PC-9 (cell line): ENCODE data around the gene GDPD5. TPM values are rescaled to one million over a fixed set of nuclear protein-coding genes. Genes with fewer than 3 reads are reported as not detected.
A peak's percentile ranks its signal among the peaks of the same experiment; 100 is the strongest.

ENCODE experiments used
- BruUV-seq: library from RNA; stranded (reverse); fragments of 400-500 nt; replicated peaks from 2 replicates; lab custom pipeline; 2021; lab: Mats Ljungman, UMichigan
- CTCF ChIA-PET: fragments of 300-600 bp; sonication (Branson Sonifier 250); formaldehyde crosslinking; loops from one replicate; lab custom pipeline; 2022; ENCODE audit warnings: antibody characterized with exemption; lab: Charles Lee
- POLR2A ChIA-PET: fragments of 300-600 bp; sonication (Branson Sonifier 250); formaldehyde crosslinking; loops from one replicate; lab custom pipeline; 2022; ENCODE audit warnings: antibody characterized with exemption; ENCODE audit not compliant: unreplicated experiment; lab: Charles Lee
- DNase-seq, 2 experiments: peaks; one replicate each; pipeline versions ENCODE4 v3.0.0 to v3.0.0-alpha.2; 2015 to 2022; ENCODE audit warnings: mixed read lengths in 1 of 2
- H2AFZ ChIP-seq: fragments of 200-600 bp; sonication (generic); 2 replicates; pipeline ENCODE4 v1.8.1; 2017; ENCODE audit warnings: antibody characterized with exemption
- H3F3A ChIP-seq: fragments of 200-600 bp; sonication (generic); 2 replicates; pipeline ENCODE4 v1.8.1; 2017; ENCODE audit warnings: antibody characterized with exemption, mild to moderate bottlenecking, low read depth; ENCODE audit not compliant: insufficient read depth
- H3K27ac ChIP-seq: fragments of 200-600 bp; sonication (generic); 2 replicates; pipeline ENCODE4 v1.6.1; 2016; ENCODE audit warnings: mixed run types
- H3K27me3 ChIP-seq: fragments of 200-600 bp; sonication (generic); 2 replicates; pipeline ENCODE4 v1.6.1; 2016; ENCODE audit warnings: low read depth, mixed run types; ENCODE audit not compliant: insufficient read depth
- H3K36me3 ChIP-seq: fragments of 200-600 bp; sonication (generic); 2 replicates; pipeline ENCODE4 v1.6.1; 2016; ENCODE audit warnings: low read depth, mixed run types
- H3K4me1 ChIP-seq: fragments of 200-600 bp; sonication (generic); replicated peaks from 2 replicates; pipeline ENCODE4 v1.6.1; 2016; ENCODE audit warnings: mixed run types; ENCODE audit not compliant: insufficient read depth
- H3K4me2 ChIP-seq: fragments of 200-600 bp; sonication (generic); 2 replicates; pipeline ENCODE4 v1.6.1; 2017; ENCODE audit warnings: mixed run types
- H3K4me3 ChIP-seq: fragments of 200-600 bp; sonication (generic); 2 replicates; pipeline ENCODE4 v1.6.1; 2016; ENCODE audit warnings: mixed run types
- H3K79me2 ChIP-seq: fragments of 200-600 bp; sonication (generic); 2 replicates; pipeline ENCODE4 v1.6.1; 2017; ENCODE audit warnings: low read depth, mixed run types
- H3K9me2 ChIP-seq: fragments of 200-600 bp; sonication (generic); 2 replicates; pipeline ENCODE4 v1.8.1; 2017; ENCODE audit warnings: mild to moderate bottlenecking; ENCODE audit not compliant: insufficient read depth
- H3K9me3 ChIP-seq: fragments of 200-600 bp; sonication (generic); 2 replicates; pipeline ENCODE4 v1.8.1; 2016; ENCODE audit warnings: low read depth; ENCODE audit not compliant: insufficient read depth
- H4K20me1 ChIP-seq: fragments of 200-600 bp; sonication (generic); 2 replicates; pipeline ENCODE4 v1.8.1; 2017; ENCODE audit not compliant: insufficient read depth
- EZH2 ChIP-seq: fragments of 200-600 bp; sonication (generic); IDR thresholded peaks from 2 replicates; pipeline ENCODE4 v1.8.0; 2017; ENCODE audit warnings: antibody characterized with exemption, low read depth
- intact Hi-C: fragments of 100-400 bp; cut with micrococcal nuclease; formaldehyde crosslinking; loops from one replicate; pipeline ENCODE4 v1.10.0; 2022; ENCODE audit not compliant: unreplicated experiment
- total RNA-seq: library from RNA; stranded (reverse); gene quantifications from 2 replicates; pipeline ENCODE4 v1.2.3, GENCODE V29; 2021
- TF ChIP-seq, protein P1 (sequence below): fragments of 200-600 bp; sonication (generic); conservative IDR thresholded peaks from 2 replicates; pipeline ENCODE4 v1.6.1; 2017; ENCODE audit warnings: mixed run types, antibody characterized with exemption, mild to moderate bottlenecking, moderate library complexity

Gene GDPD5
- total RNA-seq, 1 experiment from 2014 or later: 7.9 TPM

DNA sequence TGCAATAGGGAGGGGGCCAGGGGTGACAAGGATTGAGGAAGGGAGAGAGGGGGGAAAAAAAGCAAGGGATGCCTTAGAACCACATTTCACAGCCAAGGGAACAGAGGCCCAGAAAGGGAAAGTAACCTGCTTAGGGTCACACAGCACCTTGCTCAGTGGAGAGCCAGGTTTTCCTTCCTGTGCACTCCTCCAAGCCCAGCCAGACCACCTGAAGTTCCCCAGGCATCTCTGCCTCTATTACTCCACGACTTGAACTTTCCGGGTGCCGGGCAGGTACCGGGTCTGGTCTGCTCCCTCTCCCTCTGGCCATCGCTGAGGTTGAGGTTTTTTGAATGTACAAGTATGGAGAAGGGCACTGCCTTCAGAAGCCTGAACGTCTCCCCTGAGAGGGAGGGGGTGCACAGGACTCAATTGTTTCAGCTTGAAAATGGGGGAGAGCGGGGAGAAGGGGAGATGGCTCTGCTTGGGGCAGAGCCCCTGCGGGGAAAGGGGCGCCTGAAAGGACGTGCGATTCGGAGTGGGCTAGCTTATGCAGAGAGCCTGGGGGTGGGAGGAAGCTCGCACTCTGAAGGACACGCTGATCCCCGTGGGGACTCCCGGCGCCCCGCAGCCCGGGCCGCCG, 35.8 kb upstream of the GDPD5 start:
- intact Hi-C loops: no loop called here
- Histone ChIP-seq H3K4me2 (peak overlapping the region; percentile 85), H3K27ac (0 out of 2 replicates have a peak overlapping the region, but pooled peaks have one; percentile 57), H2AFZ (peak overlapping the region; percentile 94), H3K4me1 (peaks cover 45% of the 10 kb centered on the region), H3K36me3 (peaks cover 3% of the 10 kb centered on the region), H3F3A (peaks cover 23% of the 10 kb centered on the region; the same call in 1 of the 2 replicates), H3K9me3 (no peaks in the 10 kb centered on the region), H4K20me1 (peaks cover 31% of the 10 kb centered on the region), H3K27me3 (no peaks in the 10 kb centered on the region), H3K4me3 (peak overlapping the region; percentile 85), H3K9me2 (no peaks in the 10 kb centered on the region), H3K79me2 (peaks cover 46% of the 10 kb centered on the region)
- TF ChIP-seq, protein P1, sequence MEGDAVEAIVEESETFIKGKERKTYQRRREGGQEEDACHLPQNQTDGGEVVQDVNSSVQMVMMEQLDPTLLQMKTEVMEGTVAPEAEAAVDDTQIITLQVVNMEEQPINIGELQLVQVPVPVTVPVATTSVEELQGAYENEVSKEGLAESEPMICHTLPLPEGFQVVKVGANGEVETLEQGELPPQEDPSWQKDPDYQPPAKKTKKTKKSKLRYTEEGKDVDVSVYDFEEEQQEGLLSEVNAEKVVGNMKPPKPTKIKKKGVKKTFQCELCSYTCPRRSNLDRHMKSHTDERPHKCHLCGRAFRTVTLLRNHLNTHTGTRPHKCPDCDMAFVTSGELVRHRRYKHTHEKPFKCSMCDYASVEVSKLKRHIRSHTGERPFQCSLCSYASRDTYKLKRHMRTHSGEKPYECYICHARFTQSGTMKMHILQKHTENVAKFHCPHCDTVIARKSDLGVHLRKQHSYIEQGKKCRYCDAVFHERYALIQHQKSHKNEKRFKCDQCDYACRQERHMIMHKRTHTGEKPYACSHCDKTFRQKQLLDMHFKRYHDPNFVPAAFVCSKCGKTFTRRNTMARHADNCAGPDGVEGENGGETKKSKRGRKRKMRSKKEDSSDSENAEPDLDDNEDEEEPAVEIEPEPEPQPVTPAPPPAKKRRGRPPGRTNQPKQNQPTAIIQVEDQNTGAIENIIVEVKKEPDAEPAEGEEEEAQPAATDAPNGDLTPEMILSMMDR: no peak
- TF ChIP-seq EZH2: no peak
- ChIA-PET POLR2A (no interaction called here), CTCF (interaction anchor here (0.7 kb wide), 2 partner anchors 179 to 1002 kb away, joined by 10 to 18 read pairs; no protein-coding TSS in a partner anchor)
- BruUV-seq: no TSS peak
- no peak for DNase-seq

DNA sequence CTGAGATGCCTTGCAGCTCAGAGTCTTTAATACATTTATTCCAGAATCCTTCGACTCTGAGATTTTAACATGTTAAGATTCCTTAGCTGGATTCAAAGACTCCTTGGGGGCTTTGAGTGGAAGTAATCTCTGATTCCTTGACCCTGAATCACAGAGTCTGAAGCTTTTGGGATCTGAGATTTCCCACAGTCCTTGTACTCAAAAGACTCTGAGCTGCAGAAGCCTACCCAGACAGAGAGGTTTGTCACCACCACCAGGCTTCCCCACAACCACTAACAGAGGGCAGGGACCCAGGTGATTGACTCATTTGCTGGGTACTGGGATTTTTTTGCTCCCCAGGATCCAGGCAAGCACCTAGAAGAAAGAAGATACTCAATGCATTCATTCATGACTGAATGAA, 34.9 kb upstream of the GDPD5 start:
- ChIA-PET POLR2A (interaction anchor here (0.6 kb wide), 1 partner anchor 429 kb away, joined by 3 read pairs; no protein-coding TSS in a partner anchor), CTCF (interaction anchor here (0.7 kb wide), 2 partner anchors 178 to 1003 kb away, joined by 10 to 18 read pairs; no protein-coding TSS in a partner anchor)
- Histone ChIP-seq H4K20me1 (peaks cover 25% of the 10 kb centered on the region), H3K27ac (no peak overlapping the region), H3K4me3 (no peak overlapping the region), H3K79me2 (peaks cover 39% of the 10 kb centered on the region), H3K27me3 (no peaks in the 10 kb centered on the region), H3K4me1 (peaks cover 45% of the 10 kb centered on the region), H3F3A (peaks cover 23% of the 10 kb centered on the region; the same call in 1 of the 2 replicates), H3K4me2 (peak overlapping the region; percentile 85; the same call in 1 of the 2 replicates), H3K9me3 (no peaks in the 10 kb centered on the region), H2AFZ (no peak overlapping the region), H3K36me3 (no peaks in the 10 kb centered on the region; the same call in 1 of the 2 replicates), H3K9me2 (no peaks in the 10 kb centered on the region)
- TF ChIP-seq, protein P1: no peak
- no peak for TF ChIP-seq EZH2
- no peak for DNase-seq
- intact Hi-C loops: no loop called here
- no TSS peak for BruUV-seq

DNA sequence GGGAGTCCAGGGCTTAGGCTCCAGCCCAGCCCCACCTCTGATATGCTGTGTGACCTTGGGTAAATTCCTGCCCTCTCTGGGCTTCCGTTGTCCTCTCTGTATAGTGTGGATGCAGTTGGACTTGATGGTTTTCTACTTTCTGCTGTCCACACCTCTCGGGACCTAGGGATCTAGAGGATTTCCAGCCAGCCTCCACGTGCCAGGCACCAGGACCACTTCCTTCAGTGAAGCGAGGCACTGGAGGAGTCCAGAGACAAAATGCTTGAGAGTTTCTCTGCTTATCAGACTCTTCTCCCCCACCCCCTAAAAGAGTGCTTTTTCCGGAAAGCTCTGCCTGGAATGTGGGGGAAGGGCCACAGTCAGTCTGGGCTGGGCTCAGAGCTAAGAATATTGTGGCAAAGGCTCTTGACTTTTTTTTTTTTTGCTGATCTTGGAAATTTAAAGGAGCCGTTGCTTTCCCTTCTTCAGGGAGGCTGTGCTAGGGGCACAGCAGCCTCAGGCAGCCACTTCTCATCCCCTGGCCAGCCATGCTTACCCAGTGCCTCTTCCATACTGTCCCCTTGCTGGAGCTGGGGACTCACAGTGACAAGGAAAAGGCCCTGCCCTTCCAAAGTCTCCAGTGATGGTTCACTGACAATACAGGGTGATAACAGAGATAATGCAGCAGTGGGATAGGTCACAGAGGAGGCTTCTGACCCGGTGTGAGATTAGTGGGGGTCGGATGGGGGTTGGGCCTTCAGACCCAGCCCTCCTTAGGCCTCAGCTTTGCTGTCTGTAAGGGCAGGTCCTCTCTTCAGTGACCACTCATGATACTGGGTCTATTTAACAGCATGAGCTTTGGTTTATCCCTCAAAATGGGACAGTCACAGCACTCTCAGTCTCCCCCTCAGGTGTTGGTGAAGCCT, 33.5 kb upstream of the GDPD5 start:
- Histone ChIP-seq H3K4me3 (no peak overlapping the region), H3F3A (peaks cover 17% of the 10 kb centered on the region; the same call in 1 of the 2 replicates), H3K9me2 (no peaks in the 10 kb centered on the region), H3K36me3 (no peaks in the 10 kb centered on the region), H3K9me3 (no peaks in the 10 kb centered on the region), H2AFZ (peak overlapping the region; percentile 25; the same call in 1 of the 2 replicates), H3K4me2 (peak overlapping the region; percentile 56), H3K79me2 (peaks cover 24% of the 10 kb centered on the region), H3K27me3 (no peaks in the 10 kb centered on the region), H3K27ac (no peak overlapping the region), H4K20me1 (peaks cover 10% of the 10 kb centered on the region), H3K4me1 (peaks cover 32% of the 10 kb centered on the region)
- intact Hi-C loops: no loop called here
- CTCF ChIA-PET: no interaction called here
- POLR2A ChIA-PET: interaction anchor here (0.6 kb wide), 2 partner anchors 69 to 151 kb away, joined by 3 to 4 read pairs; no protein-coding TSS in a partner anchor
- no peak for DNase-seq
- no TSS peak for BruUV-seq
- TF ChIP-seq, protein P1: no peak
- no peak for TF ChIP-seq EZH2
